Measurements from ENCODE around the gene CLEC16A.

Gene CLEC16A

DNA sequence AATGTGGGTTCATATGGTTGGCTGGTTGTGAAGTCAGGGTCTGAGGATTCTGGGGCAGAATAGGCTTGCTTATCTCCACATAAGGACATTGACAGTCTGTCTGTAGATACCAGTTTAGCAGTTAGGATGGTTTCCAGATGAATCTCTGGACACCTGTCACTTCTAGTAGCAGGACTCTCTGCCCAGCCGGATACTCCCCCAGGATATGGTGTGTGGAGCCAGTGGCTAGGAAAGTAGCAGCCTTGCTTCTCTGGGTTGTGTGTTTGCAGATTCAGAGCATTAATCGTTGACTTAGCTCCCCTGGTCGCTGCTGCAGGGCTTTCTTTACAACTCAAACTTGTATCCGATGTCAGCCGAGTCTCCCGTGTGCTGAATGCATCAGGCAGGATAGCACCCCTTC is 45.2 kb downstream of the CLEC16A start:
- DNase-seq (ENCODE audit: low read depth in 2 of 2), result no peak

DNA sequence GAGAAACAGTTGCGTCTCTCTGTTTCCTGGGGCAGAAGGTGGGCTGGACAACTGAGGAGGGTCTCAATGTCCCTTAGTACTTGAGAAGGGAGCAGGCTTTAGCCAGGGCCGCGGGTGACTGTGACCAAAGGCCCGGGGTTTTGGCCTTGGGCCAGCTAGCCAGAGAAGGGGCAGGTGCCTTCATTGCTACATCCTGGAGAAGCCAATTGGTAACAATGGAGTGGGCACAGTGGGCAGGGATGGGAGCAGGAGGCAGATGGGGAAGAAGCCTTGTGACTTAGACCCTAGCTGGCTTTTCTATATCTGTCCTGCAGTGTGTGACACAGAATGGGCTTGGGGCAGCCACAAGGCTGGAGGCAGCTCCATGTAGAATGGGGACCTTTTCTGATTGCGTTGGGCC is 46.0 kb downstream of the CLEC16A start:
- no peak for DNase-seq (ENCODE audit: low read depth in 2 of 2)

DNA sequence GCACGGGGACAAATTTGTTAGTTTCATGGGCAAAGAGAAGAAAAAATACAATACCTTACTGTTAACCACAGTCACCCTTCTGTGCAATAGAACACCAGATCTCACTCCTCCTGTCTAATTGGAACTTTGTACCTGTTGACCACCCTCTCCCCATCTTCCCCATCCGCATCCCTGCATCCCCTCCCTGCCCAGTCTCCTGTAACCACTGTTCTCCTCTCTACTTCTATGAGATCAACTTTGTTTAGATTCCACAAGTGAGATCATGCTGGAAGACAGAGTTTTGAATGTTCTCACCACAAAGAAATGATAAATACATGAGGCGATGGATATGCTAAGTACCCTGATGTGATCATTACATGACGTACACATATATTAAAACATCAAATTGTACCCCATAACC is 47.7 kb downstream of the CLEC16A start:
- DNase-seq (ENCODE audit: low read depth in 2 of 2), result no peak

DNA sequence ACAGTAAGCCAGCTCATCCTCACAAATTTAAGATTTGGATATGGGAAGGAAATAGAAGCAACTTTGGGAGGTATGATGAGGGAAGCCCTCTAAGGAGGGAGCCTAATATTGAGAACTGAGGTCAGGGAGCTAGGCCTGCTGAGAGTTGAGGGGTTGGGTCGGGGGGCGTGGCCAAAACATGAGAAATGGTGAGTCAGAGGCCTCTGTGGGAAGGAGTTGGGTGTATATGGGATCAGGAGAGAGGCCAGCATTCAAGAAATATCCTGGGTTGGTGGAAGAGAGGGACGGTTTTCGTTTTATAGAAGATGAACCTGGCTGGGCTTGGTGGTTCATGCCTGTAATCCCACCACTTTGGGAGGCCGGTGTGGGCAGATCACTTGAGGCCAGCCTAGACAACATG is 48.4 kb downstream of the CLEC16A start:
- DNase-seq (ENCODE audit: low read depth in 2 of 2), result peak in 1 of 2 donors; percentile 51

DNA sequence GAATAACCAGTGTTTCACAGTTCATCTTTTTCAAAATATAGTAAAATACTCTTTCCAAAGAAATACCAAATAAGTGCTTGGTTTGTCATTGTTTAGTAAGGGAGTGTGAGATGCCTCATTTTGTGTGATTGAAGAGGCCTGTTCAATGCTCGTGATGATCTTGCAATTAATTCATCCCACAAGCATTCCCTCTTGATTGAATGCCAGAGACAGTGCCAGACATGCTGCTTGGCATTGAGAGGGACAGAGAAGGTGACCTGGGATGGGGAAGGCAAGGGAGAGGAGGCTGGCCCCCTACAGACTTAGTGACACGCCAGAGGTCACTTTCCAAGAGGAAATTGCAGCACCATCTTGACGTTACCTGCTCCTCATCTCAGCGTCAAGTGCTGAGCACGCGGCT is 49.3 kb downstream of the CLEC16A start:
- no peak for DNase-seq (ENCODE audit: low read depth in 2 of 2)

DNA sequence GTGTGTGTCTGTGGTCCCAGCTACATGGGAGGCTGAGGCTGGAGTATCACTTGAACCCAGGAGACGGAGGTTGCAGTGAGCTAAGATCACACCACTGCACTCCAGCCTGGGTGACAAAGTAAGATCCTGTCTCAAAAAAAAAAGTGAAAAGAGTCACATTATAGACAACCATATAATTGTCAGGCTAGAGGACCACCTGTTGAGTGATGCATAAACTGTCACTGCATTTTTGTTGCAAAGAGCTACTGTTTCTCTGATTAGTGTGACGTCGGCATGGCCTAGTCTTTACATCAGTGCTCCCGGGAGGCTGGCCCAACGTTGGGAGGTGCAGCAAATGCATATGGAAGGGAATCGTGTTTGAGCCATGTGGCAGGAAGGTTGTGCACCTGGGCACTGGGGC is 50.2 kb downstream of the CLEC16A start:
- DNase-seq (ENCODE audit: low read depth in 2 of 2), result no peak

DNA sequence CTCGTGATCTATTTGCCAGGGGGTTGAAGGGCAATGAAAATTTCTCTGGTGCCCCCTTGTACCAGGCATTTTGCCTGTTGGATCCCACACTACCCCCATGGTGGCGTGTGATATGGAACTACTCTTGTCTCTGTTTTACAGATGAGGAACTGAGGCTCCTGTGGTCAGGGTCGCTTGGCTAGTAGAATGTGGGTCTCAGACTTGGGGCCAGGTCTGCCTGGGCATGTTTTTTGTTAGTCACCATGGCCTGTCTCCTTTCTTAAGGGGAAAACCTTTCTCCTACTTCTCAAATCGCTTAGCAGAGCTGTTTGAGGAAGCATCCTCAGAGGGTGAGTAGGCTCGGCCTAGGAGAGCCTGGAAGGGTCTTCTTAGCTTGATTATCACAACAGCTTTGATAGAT is 51.2 kb downstream of the CLEC16A start:
- DNase-seq (ENCODE audit: low read depth in 2 of 2), result no peak

DNA sequence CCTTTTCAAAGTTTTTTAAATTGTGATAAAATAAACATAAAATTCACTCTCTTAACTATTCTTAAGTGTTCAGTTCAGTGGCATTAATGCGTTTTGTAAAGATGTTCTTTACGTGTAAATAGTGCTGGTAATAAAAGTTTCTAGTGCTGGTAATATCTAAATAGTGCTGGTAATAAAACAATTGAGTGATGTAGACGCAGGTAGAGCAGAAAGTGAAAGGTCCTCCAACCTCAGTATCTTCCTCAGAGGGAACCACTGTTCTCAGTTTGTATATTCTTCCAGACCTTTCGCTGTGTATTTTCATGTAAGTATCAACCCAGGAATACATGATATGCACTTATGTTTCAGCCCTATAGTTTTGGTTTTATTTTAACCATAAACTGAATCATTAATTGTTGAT is 53.1 kb downstream of the CLEC16A start:
- no peak for DNase-seq (ENCODE audit: low read depth in 2 of 2)

DNA sequence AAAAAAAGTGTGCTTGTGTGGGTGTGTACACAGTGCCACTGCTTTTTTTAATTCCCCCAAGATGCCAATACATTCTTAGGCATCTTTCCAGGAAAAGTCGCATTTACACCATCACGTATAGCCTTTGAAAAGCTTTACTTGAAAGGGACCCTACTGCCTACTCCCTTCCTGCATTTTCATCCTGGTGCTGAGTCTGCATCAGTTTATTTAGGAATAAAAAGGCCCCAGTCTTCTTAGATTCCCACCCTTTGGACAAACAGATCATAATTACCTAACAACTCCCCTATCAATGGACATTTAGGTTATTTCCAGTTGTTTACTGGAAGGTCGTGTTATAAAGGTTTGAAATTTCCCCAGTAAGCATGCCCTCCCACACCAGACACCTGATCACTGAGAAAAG is 54.9 kb downstream of the CLEC16A start:
- no peak for DNase-seq (ENCODE audit: low read depth in 2 of 2)

DNA sequence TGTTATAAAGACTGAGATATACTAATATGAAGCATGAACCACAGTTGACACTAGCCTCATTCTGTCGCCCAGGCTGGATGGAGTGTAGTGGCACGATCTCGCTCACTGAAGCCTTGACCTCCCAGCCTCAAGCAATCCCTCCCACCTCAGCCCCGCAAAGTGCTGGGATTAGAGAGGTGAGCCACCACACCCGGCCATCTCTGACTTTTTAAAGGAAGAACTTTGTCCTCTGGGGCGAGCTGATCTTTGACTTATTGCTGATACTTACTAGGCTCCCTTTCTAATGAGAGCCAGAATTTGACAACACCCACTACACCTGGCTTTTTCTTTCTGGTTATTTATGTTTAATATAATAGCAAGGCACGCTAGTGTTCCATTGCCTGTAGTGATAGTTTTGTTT is 57.2 kb downstream of the CLEC16A start:
- DNase-seq (ENCODE audit: low read depth in 2 of 2), result no peak

DNA sequence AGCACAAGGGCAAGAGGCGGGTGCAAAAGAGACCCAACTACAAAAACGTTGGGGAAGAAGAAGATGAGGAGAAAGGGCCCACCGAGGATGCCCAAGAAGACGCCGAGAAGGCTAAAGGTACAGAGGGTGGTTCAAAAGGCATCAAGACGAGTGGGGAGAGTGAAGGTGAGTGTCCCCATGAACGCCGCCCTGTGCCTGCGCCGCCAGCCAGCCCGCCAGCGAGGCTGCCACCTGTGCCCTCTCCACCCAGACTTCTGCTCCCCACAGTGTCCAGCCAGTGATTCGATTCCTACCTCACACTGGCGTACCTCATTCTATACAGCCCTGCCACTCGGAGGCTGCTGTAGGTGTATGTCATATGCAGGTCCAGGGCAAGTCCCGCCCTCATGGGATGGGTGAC is 58.8 kb downstream of the CLEC16A start:
- no peak for DNase-seq (ENCODE audit: low read depth in 2 of 2)

DNA sequence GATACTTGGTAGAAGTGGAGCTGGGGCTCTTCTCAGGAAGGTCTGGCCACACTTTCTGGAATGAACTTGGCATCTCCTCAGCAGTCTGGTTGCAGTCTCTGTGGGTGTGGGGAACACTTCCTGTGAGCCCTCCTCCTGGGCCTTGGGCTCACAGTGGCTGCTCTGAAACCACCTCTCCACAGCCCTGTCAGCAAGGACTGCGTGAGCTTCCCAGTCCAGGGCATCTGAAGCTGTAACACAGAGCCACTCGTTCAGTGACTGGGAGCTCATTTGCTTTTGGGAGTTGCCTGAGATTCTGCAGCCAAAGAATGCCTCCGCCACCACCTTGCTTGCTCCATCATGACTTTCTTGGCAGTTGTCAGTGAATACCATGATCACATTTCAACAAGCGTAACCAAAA is 60.0 kb downstream of the CLEC16A start:
- no peak for DNase-seq (ENCODE audit: low read depth in 2 of 2)

DNA sequence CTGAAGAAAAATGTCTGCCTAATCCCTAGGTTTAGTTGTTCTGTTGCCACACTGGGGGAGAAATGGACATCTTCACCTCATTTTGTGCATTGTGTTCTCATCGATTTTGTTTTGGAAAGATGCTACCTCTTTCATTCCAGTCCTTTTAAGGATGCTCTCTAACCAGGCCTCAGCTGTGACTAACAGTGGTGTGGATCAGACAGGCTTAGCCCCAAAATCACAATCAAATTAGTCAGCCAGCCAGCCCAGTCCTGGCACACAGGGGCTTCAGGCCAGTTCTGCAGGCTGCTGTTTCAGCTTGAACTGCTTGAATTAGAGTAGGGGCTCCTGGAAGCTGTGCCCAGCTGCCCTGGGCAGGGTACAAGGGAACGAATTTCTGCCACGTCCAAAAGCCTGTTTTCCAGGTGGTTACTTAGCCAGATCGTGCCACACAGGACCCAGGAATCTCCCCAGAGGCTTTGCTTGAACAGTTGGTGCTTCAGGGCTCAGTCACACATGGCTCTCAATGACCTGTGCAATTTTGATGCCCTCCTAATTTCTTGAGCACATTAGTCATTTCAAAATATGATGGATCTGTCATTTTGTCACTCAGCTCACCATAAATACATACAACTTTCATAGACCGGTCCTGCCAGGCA is 60.7 kb downstream of the CLEC16A start:
- DNase-seq (ENCODE audit: low read depth in 2 of 2), result no peak

DNA sequence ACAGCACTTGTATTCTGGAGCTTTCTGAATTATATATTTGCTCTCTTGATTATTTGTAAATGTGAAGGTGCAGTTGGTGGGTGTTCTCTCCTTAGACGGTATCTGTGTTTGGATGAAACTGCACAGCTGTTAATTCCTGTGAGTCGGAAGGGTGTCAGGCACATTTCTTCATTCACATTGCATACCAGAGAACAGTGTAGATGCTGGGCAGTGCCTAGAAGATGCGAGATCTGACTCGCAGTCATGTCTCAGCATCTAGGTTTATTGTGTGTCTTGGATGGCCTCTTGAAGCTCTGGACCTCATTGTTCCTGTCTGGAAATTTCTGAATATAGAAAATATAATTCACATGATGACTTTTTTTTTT is 61.2 kb downstream of the CLEC16A start:
- no peak for DNase-seq (ENCODE audit: low read depth in 2 of 2)

DNA sequence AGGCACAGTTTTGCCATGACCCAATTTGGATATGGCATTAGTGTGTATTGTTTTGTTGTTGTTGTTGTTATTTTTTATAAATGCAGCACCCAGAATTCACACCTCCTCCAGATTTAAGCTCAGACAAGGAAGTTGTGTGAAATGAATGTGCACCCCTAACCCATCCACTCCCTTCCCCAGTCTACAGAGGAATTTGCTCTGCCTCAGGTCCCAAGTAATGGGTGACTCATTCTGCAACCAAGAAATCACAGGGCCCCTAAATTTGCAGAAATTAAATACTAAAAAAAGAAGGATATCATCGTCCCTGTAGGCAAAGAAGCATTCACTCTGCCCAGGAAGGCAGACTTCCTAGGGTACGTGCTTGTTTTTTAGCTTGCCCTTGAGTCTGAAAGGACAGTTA is 62.3 kb downstream of the CLEC16A start:
- no peak for DNase-seq (ENCODE audit: low read depth in 2 of 2)

DNA sequence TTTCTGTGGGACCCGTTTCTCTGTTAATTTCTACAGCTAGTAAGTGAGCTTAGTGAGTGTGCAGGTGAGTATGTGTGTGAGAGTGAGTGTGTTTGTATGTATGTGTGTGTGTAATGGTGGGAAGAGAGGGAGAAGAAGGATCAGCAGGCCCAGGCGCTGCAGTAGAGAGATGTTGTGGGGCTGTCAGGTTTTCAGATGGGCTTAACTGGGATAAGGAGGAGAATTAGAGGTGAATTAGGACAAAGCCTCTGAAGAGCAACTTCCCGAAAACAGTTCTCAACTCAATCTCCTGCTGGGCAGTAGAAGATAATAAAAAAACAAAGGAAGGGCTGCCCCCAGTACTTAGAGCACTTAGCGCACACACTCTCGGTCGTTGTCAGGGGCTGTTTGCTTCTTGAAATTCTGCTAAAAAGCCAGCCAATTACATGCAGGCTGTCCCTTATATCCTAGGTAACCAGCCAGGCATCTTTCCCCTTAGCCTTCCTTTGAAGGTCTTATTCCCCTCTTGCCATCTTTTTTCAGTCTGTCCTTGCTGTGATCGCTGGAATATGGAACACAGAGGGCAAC is 63.4 kb downstream of the CLEC16A start:
- no peak for DNase-seq (ENCODE audit: low read depth in 2 of 2)

DNA sequence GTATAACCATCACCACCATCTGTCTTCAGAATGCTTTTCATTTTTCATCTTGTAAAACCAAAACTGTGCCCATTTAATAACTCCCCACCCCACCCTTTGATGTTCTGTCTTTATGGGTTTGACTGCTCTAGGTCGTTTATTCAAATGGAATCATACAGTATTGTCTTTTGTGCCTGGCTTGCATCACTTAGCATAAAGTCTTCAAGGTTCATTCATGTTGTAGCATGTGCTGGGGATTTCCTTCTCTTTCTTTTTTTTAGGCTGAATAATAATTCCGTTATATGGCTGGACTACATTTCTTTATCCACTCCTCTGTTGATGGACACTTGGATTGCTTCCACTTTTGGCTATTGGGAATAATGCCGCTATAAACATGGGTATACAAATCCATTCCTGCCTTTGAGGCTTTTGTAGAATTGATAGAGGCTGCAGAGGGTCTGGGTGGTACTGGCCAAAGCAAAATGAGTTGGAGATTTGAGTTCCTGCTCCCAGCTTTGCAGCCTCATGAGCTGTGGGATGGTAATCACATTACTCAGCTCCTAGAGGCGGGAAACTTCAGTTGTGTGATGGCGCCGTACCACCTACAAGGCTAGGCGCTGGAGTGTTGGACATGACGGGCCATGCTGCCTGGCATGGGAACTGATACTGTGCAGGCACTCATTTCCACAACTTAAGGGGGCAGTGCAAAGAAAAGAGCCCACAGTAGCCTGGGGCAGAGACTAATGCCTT is 64.8 kb downstream of the CLEC16A start:
- no peak for DNase-seq (ENCODE audit: low read depth in 2 of 2)

DNA sequence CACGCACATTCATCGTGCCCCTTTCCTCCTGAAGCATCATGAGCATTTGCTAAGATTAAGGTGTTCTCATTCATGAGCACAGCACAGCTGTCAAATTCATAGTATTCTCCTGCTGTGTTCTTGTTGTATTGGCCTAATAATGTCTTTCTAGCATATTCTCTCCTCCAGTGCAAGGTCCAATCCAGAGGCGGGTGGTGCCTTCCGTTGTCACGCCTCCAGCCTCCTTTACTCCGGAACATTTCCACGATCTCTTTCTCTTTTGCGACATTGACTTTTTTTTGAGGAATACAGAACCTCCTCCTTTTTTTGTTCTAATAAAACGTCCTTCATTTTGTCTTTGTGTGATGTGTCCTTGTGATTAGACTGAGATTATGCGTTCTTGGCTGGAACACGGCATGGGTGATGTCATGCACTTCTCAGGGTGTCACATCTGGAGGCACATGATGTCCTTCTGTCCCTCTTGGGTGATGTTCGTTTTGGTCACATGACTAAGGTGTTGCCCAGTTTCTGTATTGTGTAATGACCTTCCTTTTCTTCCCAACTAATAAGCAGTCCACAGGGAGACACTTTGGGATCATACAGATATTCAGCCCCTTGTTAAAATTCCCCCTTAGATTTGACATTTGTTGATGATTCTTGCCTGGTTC is 66.3 kb downstream of the CLEC16A start:
- DNase-seq (ENCODE audit: low read depth in 2 of 2), result no peak

DNA sequence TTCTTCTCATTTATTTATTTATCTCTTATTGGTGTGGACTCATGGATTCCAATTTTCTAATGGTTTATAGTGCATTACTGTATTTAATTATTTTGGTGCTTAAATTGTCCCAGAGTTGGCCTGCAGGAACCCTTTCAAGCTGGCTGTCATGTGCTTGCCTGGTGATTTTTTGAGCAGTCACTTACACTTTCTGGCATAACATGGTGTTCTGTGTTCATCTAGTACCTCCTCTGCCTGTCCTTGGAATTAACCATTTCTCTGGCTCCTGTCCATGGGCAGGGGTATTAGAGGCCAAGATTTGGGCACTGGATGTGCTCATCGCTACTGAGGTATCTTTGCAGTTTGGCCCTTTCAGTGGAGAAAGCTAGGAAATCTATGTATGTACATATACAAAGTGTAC is 67.0 kb downstream of the CLEC16A start:
- DNase-seq (ENCODE audit: low read depth in 2 of 2), result no peak

DNA sequence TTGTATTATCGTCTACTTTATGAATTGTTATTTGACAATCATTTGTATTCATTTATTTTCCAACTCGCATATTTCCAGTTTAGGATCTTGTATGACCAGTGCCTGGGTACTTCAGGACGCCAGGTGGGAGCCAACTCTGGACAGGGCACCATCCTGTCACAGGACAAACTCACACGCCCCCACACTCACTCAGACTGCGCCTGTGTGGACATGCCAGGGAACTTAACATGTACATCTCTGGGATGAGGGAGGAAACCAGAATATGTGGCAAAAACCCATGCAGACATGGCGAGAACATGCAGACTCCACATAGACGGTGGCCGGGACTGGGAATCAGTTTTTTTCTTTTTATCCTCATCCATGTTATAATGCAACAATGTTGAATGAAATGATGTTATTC is 68.5 kb downstream of the CLEC16A start:
- no peak for DNase-seq (ENCODE audit: low read depth in 2 of 2)

DNA sequence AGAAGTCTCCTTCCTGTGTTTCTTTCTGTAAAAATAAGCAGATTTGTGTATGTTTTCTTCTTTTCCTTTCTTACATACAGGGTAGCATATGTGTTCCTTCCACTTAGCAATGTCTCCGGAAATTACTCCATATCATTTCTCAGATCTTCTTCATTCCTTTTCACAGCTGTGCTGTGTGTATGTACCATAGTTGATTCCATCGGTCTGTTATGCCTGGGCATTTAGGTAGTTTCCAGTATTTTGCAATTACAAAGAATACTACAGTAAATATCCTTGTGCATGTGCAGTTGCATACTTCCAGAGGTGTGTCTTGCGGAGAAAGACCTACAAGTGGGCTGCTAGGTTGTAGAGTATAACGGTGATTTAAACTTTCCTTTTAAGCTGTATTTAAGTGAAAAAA is 69.8 kb downstream of the CLEC16A start:
- no peak for DNase-seq (ENCODE audit: low read depth in 2 of 2)

DNA sequence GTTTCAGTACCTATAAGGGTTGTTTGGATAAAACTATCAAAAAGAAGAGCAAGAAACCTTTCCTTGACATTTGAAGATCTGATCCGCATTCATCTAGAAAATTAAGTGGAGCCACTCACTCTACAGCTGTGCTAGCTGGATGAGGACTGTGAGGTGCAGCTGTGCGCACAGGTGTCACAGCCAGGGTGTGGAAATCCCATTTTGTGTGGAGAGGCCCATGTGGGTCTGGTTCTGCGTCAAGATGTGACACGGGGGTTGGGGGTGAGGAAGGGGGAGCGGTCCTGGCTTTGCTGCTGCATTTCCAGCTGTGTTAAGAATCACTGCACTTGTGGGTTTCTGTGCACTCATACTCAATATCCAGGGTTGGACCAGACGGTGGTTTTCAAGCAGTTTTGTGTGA is 70.7 kb downstream of the CLEC16A start:
- DNase-seq (ENCODE audit: low read depth in 2 of 2), result no peak

DNA sequence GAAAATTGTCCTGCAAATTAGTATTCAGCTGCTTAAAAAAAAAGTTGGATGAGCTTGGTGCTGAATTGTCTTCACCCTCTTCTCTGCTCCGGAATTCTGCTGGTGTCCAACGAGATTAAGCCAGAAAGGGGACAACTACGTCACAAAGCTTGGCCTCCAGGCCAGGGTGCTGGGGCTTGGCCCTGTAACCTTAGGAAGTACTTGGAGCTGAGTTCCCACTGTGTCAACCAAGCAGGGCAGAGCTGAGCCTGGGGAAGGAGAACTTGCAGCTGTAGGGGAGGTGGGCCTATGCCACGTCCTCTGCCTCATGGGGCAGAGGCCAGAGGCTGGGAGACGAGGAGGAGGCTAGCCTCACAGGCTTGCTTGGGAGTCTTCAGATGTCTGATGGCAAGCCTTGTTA is 71.2 kb downstream of the CLEC16A start:
- DNase-seq (ENCODE audit: low read depth in 2 of 2), result no peak
